AG10803 (cell line): ENCODE measurements around the gene DESI2.
"Not testable (repeated sequence)": the region's sequence is repeated elsewhere in the genome, so short reads cannot be mapped to it uniquely, and the experiment has no call there.

Source experiments
- DNase-seq: peaks from one replicate; pipeline ENCODE4 v3.0.0; 2010; ENCODE audit warnings: low read depth
- H3K4me3 ChIP-seq: 2 replicates; pipeline ENCODE4 v1.5.1; 2011; ENCODE audit warnings: mild to moderate bottlenecking, low read length, control low read depth
- CTCF ChIP-seq: conservative IDR thresholded peaks from 2 replicates; pipeline ENCODE4 v1.5.1; 2011; ENCODE audit warnings: mild to moderate bottlenecking, low read length, control low read depth, inconsistent platforms

DESI2 gene

GRCh38 chr1:244735876-244736561 lies 83.1 kb downstream of the DESI2 start:
- TF ChIP-seq CTCF = no peak
- H3K4me3 ChIP-seq = no peak overlapping the region
- no peak for DNase-seq

GRCh38 chr1:244739140-244739539 lies 86.2 kb downstream of the DESI2 start:
- not testable (repeated sequence) for H3K4me3 ChIP-seq, DNase-seq

- H3K4me3 ChIP-seq, DNase-seq: not testable (repeated sequence)
Measured at GRCh38 chr1:244740027-244740617, 87.2 kb downstream of the DESI2 start.

- no peak for DNase-seq
- no peak for TF ChIP-seq CTCF
- no peak overlapping the region for H3K4me3 ChIP-seq
Measured at GRCh38 chr1:244741692-244742091, 88.8 kb downstream of the DESI2 start.

- DNase-seq = no peak
- TF ChIP-seq CTCF = no peak
- no peak overlapping the region for H3K4me3 ChIP-seq
Measured at GRCh38 chr1:244749230-244750016, 96.5 kb downstream of the DESI2 start.

- no peak for DNase-seq
- no peak for TF ChIP-seq CTCF
- H3K4me3 ChIP-seq = no peak overlapping the region
Measured at GRCh38 chr1:244751271-244751895, 98.5 kb downstream of the DESI2 start.

GRCh38 chr1:244755673-244756072 lies 102.7 kb downstream of the DESI2 start:
- no peak for TF ChIP-seq CTCF
- DNase-seq = no peak
- no peak overlapping the region for H3K4me3 ChIP-seq
